HG02610 (cell line): ENCODE data around the gene NUS1.
"Not testable (repeated sequence)": the region's sequence is repeated elsewhere in the genome, so short reads cannot be mapped to it uniquely, and the experiment has no call there.

Experiments used
- ATAC-seq: cut with Tn5 transposase; IDR thresholded peaks from one replicate; pipeline ENCODE4 v1.9.1; 2021; ENCODE audit warnings: mild to moderate bottlenecking, moderate library complexity; ENCODE audit not compliant: unreplicated experiment

NUS1 gene

GRCh38 chr6:117706936-117707509 is 31.8 kb downstream of the NUS1 start:
- not testable (repeated sequence) for ATAC-seq

- no peak for ATAC-seq
Observed at GRCh38 chr6:117711369-117711768, 36.1 kb downstream of the NUS1 start.

- ATAC-seq = no peak
Observed at GRCh38 chr6:117718895-117719294, 43.6 kb downstream of the NUS1 start.

- ATAC-seq = not testable (repeated sequence)
Observed at GRCh38 chr6:117721520-117721919, 46.3 kb downstream of the NUS1 start.

GRCh38 chr6:117728626-117729025 is 53.4 kb downstream of the NUS1 start:
- ATAC-seq = no peak

- no peak for ATAC-seq
Observed at GRCh38 chr6:117729613-117730012, 54.3 kb downstream of the NUS1 start.

- no peak for ATAC-seq
Observed at GRCh38 chr6:117733341-117733740, 58.1 kb downstream of the NUS1 start.

GRCh38 chr6:117739869-117740268 is 64.6 kb downstream of the NUS1 start:
- no peak for ATAC-seq

GRCh38 chr6:117740605-117741004 is 65.3 kb downstream of the NUS1 start:
- ATAC-seq = no peak

- ATAC-seq = not testable (repeated sequence)
Observed at GRCh38 chr6:117750675-117751074, 75.4 kb downstream of the NUS1 start.
